H1 (cell line): ENCODE results near the gene DAZAP1. TPM values are rescaled to one million over a fixed set of nuclear protein-coding genes. Genes with fewer than 3 reads are reported as not detected.

ENCODE experiments used
- CTCF ChIA-PET: fragments of 300-600 bp; sonication (Branson Sonifier 250); formaldehyde crosslinking; loops from one replicate; lab custom pipeline; 2021; ENCODE audit not compliant: partially characterized antibody; lab: Charles Lee
- POLR2A ChIA-PET: fragments of 300-600 bp; sonication (Branson Sonifier 250); formaldehyde crosslinking; loops from one replicate; lab custom pipeline; 2021; ENCODE audit warnings: inconsistent platforms; ENCODE audit not compliant: partially characterized antibody; lab: Charles Lee
- DNase-seq, 2 experiments: peaks; one replicate each; pipeline versions ENCODE4 v3.0.0 to v3.0.0-alpha.2; 2010 to 2022; ENCODE audit warnings: low spot score in 2 of 2, low read depth in 1 of 2, mixed read lengths in 1 of 2
- FAIRE-seq: peaks from 2 replicates; lab custom pipeline; 2011; peaks lifted over from hg19 to GRCh38; lab: Jason Lieb, UNC
- H2AFZ ChIP-seq: 2 replicates; pipeline ENCODE4 v1.8.1; 2012; ENCODE audit warnings: low read length, inconsistent platforms
- H2AK5ac ChIP-seq: 2 replicates; pipeline ENCODE4 v1.6.1; 2013; ENCODE audit warnings: low read depth, low read length
- H2BK120ac ChIP-seq: replicated peaks from 2 replicates; pipeline ENCODE3; 2013; ENCODE audit warnings: low read depth, low read length, inconsistent platforms
- H2BK12ac ChIP-seq: 2 replicates; pipeline ENCODE4 v1.6.1; 2013; ENCODE audit warnings: low read depth, low read length
- H2BK15ac ChIP-seq: 2 replicates; pipeline ENCODE4 v1.6.1; 2013; ENCODE audit warnings: low read length
- H2BK20ac ChIP-seq: 2 replicates; pipeline ENCODE4 v1.6.1; 2013; ENCODE audit warnings: low read length
- H2BK5ac ChIP-seq: 2 replicates; pipeline ENCODE4 v1.6.1; 2013; ENCODE audit warnings: low read depth, low read length
- H3K14ac ChIP-seq: 2 replicates; pipeline ENCODE4 v1.6.1; 2013; ENCODE audit warnings: inconsistent platforms; ENCODE audit not compliant: insufficient read length
- H3K18ac ChIP-seq: 2 replicates; pipeline ENCODE4 v1.6.1; 2013; ENCODE audit warnings: low read length; ENCODE audit errors: extremely low read depth
- H3K23ac ChIP-seq: 2 replicates; pipeline ENCODE4 v1.6.1; 2013; ENCODE audit warnings: inconsistent platforms; ENCODE audit not compliant: insufficient read length
- H3K23me2 ChIP-seq: 2 replicates; pipeline ENCODE4 v1.6.1; 2013; ENCODE audit warnings: low read depth, low read length
- H3K27ac ChIP-seq: 2 replicates; pipeline ENCODE4 v1.6.1; 2011; ENCODE audit warnings: low read depth, low read length, inconsistent platforms
- H3K27me3 ChIP-seq, 4 experiments: replicated peaks in 1 of 4; 1 replicate in 1 of 4; 2 replicates in 3 of 4; pipeline versions ENCODE4 v1.6.1 to v1.8.1; 2011 to 2013; ENCODE audit warnings: low read length in 3 of 4, mild to moderate bottlenecking in 3 of 4, inconsistent platforms in 2 of 4, mixed read lengths in 2 of 4, moderate library complexity in 1 of 4; ENCODE audit not compliant: control insufficient read depth in 3 of 4, insufficient read depth in 3 of 4; ENCODE audit errors: extremely low read depth in 1 of 4
- H3K36me3 ChIP-seq, 4 experiments: 2 replicates each; pipeline versions ENCODE4 v1.6.1 to v1.8.1; 2011 to 2013; ENCODE audit warnings: mild to moderate bottlenecking in 4 of 4, low read length in 3 of 4, moderate library complexity in 2 of 4, control low read depth in 1 of 4, inconsistent platforms in 1 of 4; ENCODE audit not compliant: insufficient read depth in 4 of 4, control insufficient read depth in 2 of 4
- H3K4ac ChIP-seq: replicated peaks from 2 replicates; pipeline ENCODE3; 2013; ENCODE audit warnings: low read length, low read depth, mixed read lengths, inconsistent platforms; ENCODE audit not compliant: insufficient read length
- H3K4me1 ChIP-seq, 4 experiments: replicated peaks in 1 of 4; 1 replicate in 1 of 4; 2 replicates in 3 of 4; pipeline versions ENCODE4 v1.6.1 to v1.8.1; 2011 to 2013; ENCODE audit warnings: low read length in 3 of 4, inconsistent platforms in 2 of 4, mixed read lengths in 1 of 4; ENCODE audit not compliant: insufficient read depth in 4 of 4, control insufficient read depth in 3 of 4
- H3K4me2 ChIP-seq, 2 experiments: 2 replicates each; pipeline versions ENCODE4 v1.6.1 to v1.8.1; 2011 to 2013; ENCODE audit warnings: low read depth in 2 of 2, low read length in 2 of 2, control low read depth in 1 of 2, inconsistent platforms in 1 of 2, mild to moderate bottlenecking in 1 of 2; ENCODE audit not compliant: insufficient read depth in 1 of 2
- H3K4me3 ChIP-seq, 4 experiments: fragments of 200-600, 300-600 bp in 1 of 4; sonication (generic), shearing (Covaris generic), sonication (Bioruptor Twin) in 1 of 4; 2 replicates each; pipeline versions ENCODE4 v1.5.1 to v1.8.1; 2011 to 2016; ENCODE audit warnings: low read length in 4 of 4, low read depth in 3 of 4, control low read depth in 2 of 4, inconsistent platforms in 2 of 4, mild to moderate bottlenecking in 2 of 4, mixed read lengths in 1 of 4, moderate library complexity in 1 of 4; ENCODE audit not compliant: insufficient read depth in 2 of 4; ENCODE audit errors: extremely low read depth in 1 of 4
- H3K56ac ChIP-seq: replicated peaks from 2 replicates; pipeline ENCODE3; 2013; ENCODE audit warnings: low read depth, mild to moderate bottlenecking, mixed read lengths, low read length, inconsistent platforms; ENCODE audit not compliant: insufficient read length
- H3K79me1 ChIP-seq: 2 replicates; pipeline ENCODE4 v1.6.1; 2013; ENCODE audit warnings: low read depth, low read length, control low read depth
- H3K79me2 ChIP-seq, 2 experiments: 2 replicates each; pipeline versions ENCODE4 v1.6.1 to v1.8.1; 2012 to 2013; ENCODE audit warnings: low read length in 2 of 2, mild to moderate bottlenecking in 2 of 2, inconsistent platforms in 1 of 2; ENCODE audit not compliant: insufficient read depth in 2 of 2, control insufficient read depth in 1 of 2
- H3K9ac ChIP-seq, 4 experiments: replicated peaks in 1 of 4; 1 replicate in 1 of 4; 2 replicates in 3 of 4; pipeline versions ENCODE4 v1.6.1 to v1.8.1; 2011 to 2013; ENCODE audit warnings: low read depth in 3 of 4, low read length in 3 of 4, control low read depth in 2 of 4, mild to moderate bottlenecking in 2 of 4, moderate library complexity in 2 of 4, inconsistent platforms in 1 of 4; ENCODE audit errors: extremely low read depth in 1 of 4
- H3K9me3 ChIP-seq, 2 experiments: 2 replicates each; pipeline versions ENCODE4 v1.6.1 to v1.8.1; 2012 to 2013; ENCODE audit warnings: mild to moderate bottlenecking in 2 of 2, moderate library complexity in 2 of 2, control low read depth in 1 of 2, inconsistent platforms in 1 of 2, low read depth in 1 of 2, low read length in 1 of 2, mixed read lengths in 1 of 2; ENCODE audit not compliant: insufficient read depth in 2 of 2
- H4K20me1 ChIP-seq, 2 experiments: replicated peaks in 1 of 2; 2 replicates each; pipeline versions ENCODE3 to v1.8.1; 2011 to 2013; ENCODE audit warnings: inconsistent platforms in 2 of 2, low read length in 2 of 2, mild to moderate bottlenecking in 1 of 2; ENCODE audit not compliant: insufficient read depth in 2 of 2, control insufficient read depth in 1 of 2
- H4K5ac ChIP-seq: 2 replicates; pipeline ENCODE4 v1.6.1; 2013; ENCODE audit warnings: low read length, low read depth, mixed read lengths, inconsistent platforms; ENCODE audit not compliant: insufficient read length
- H4K8ac ChIP-seq: 2 replicates; pipeline ENCODE4 v1.8.0; 2013; ENCODE audit warnings: mild to moderate bottlenecking, moderate library complexity, low read length, inconsistent platforms; ENCODE audit not compliant: insufficient read depth; ENCODE audit errors: extremely low read depth
- H4K91ac ChIP-seq: replicated peaks from 2 replicates; pipeline ENCODE3; 2013; ENCODE audit warnings: low read length, mixed read lengths, inconsistent platforms; ENCODE audit not compliant: insufficient read length
- CBX5 ChIP-seq: fragments of 300-800, 300-1000 bp; sonication (generic); IDR thresholded peaks from 2 replicates; pipeline ENCODE4 v1.7.1; 2016; ENCODE audit warnings: antibody characterized with exemption, low read length, low read depth
- E2F6 ChIP-seq: IDR thresholded peaks from 2 replicates; pipeline ENCODE4 v1.6.1; 2012; ENCODE audit warnings: inconsistent platforms
- EGR1 ChIP-seq: IDR thresholded peaks from 2 replicates; pipeline ENCODE4 v1.6.1; 2011; ENCODE audit warnings: low read depth, low read length, borderline replicate concordance
- HDAC2 ChIP-seq, 2 experiments: fragments of 300-600 bp in 1 of 2; sonication (generic) in 1 of 2; IDR thresholded peaks; 2 replicates each; pipeline ENCODE4 v1.6.1; 2011 to 2012; ENCODE audit warnings: low read depth in 2 of 2, low read length in 2 of 2, mild to moderate bottlenecking in 2 of 2, moderate library complexity in 2 of 2, borderline replicate concordance in 1 of 2, inconsistent platforms in 1 of 2
- JUN ChIP-seq: IDR thresholded peaks from 2 replicates; pipeline ENCODE4 v1.6.1; 2011; ENCODE audit warnings: low read depth, mild to moderate bottlenecking, improper control_type of control experiment, low read length
- MAX ChIP-seq: IDR thresholded peaks from 2 replicates; pipeline ENCODE4 v1.6.1; 2012; ENCODE audit warnings: inconsistent platforms
- NANOG ChIP-seq: IDR thresholded peaks from 2 replicates; pipeline ENCODE4 v1.6.1; 2011; ENCODE audit warnings: low read length, low read depth, mild to moderate bottlenecking, inconsistent platforms; ENCODE audit not compliant: insufficient read depth, poor library complexity, severe bottlenecking
- POLR2A ChIP-seq, 2 experiments: IDR thresholded peaks; 1 replicate in 1 of 2; 2 replicates in 1 of 2; pipeline ENCODE4 v1.6.1; 2011; ENCODE audit warnings: low read depth in 2 of 2, low read length in 2 of 2, mild to moderate bottlenecking in 2 of 2; ENCODE audit errors: control extremely low read depth in 1 of 2
- SIRT6 ChIP-seq: IDR thresholded peaks from one replicate; pipeline ENCODE4 v1.7.1; 2012; ENCODE audit warnings: low read length, inconsistent platforms
- SP4 ChIP-seq: IDR thresholded peaks from 2 replicates; pipeline ENCODE4 v1.6.1; 2012; ENCODE audit warnings: low read length, inconsistent platforms
- TAF7 ChIP-seq: optimal IDR thresholded peaks from 2 replicates; pipeline ENCODE3; 2011; ENCODE audit warnings: low read depth, mild to moderate bottlenecking, inconsistent platforms, low read length, moderate library complexity, borderline replicate concordance
- WGBS, 2 experiments: shearing (Covaris generic) in 1 of 2; methylation state at CpG; one replicate each; pipeline versions ENCODE4 v1.1.6 to v1.1.7; 2013 to 2015; ENCODE audit warnings: low lambda C conversion rate in 2 of 2, mixed read lengths in 2 of 2, inconsistent platforms in 1 of 2, low coverage in 1 of 2, missing lambda C conversion rate in 1 of 2; ENCODE audit not compliant: insufficient replicate concordance in 2 of 2, insufficient coverage in 1 of 2, insufficient read length in 1 of 2; ENCODE audit errors: extremely low coverage in 1 of 2, missing lambda C conversion rate in 1 of 2; 5-methylcytosine and 5-hydroxymethylcytosine counted together
- polyA plus RNA-seq, 7 experiments: library from polyadenylated mRNA; depleted of rRNA in 3 of 7; stranded (reverse) in 5 of 7; unstranded in 2 of 7; fragments of >200 nt in 5 of 7; fragments of 200-250 nt in 2 of 7; gene quantifications; 1 replicate in 5 of 7; 2 replicates in 1 of 7; 4 replicates in 1 of 7; pipeline versions ENCODE4 v1.2.1 to v1.2.3, GENCODE V29; 2011 to 2013; ENCODE audit warnings: missing spikeins in 2 of 7, mixed read lengths in 2 of 7
- total RNA-seq: library from RNA; stranded (reverse); fragmentation: NEBNext Ultra II Directional; extraction: Animal tissue kit (Norgen Biotek cat#: 25700); gene quantifications from 2 replicates; pipeline ENCODE4 v1.2.1, GENCODE V29; 2021

DAZAP1 gene
- total and polyA plus RNA-seq, 2 of the 8 experiments (the other 6 are each of a cell fraction or from before 2014, with no cell fraction given): 79.6 to 341 TPM

- H3K14ac ChIP-seq: no peak overlapping the region
- WGBS, 2 experiments: 54% methylated on average over 35 of the region's 41 CpGs; no CpG with 5 or more reads in 1 of the 2 experiments
- no peaks in the 10 kb centered on the region for H3K79me1 ChIP-seq
- H3K79me2 ChIP-seq: no peaks in the 10 kb centered on the region
- CTCF ChIA-PET: interaction anchor here (0.6 to 5.5 kb wide), 18 partner anchors 8 to 80 kb away, joined by 3 to 53 read pairs (median 4); partner anchors contain the start of gene REEP6
- no peak overlapping the region; the same call in 1 of the 2 replicates for H2BK12ac ChIP-seq
- no peak overlapping the region for H4K8ac ChIP-seq
- H2BK5ac ChIP-seq: no peak overlapping the region
- no peak overlapping the region for H2AK5ac ChIP-seq
- H3K4ac ChIP-seq: no peak overlapping the region
- H2BK20ac ChIP-seq: no peak overlapping the region
- H2AFZ ChIP-seq: no peak overlapping the region
- H3K23me2 ChIP-seq: peaks cover 11% of the 10 kb centered on the region; the same call in 1 of the 2 replicates
- H3K9ac ChIP-seq: no peak overlapping the region
- no peak overlapping the region for H3K23ac ChIP-seq
- no peak overlapping the region for H4K91ac ChIP-seq
- H2BK15ac ChIP-seq: no peak overlapping the region
- no peak overlapping the region for H3K18ac ChIP-seq
- POLR2A ChIA-PET: interaction anchor here (0.7 to 5.5 kb wide), 14 partner anchors 9 to 395 kb away, joined by 3 to 72 read pairs (median 4); partner anchors contain the start of genes APC2, CIRBP and REEP6
- DNase-seq (peak in 1 of 2 experiments; percentile 63), FAIRE-seq (no peak)
- no peak overlapping the region for H3K27ac ChIP-seq
- H3K4me3 ChIP-seq: peak overlapping the region in 1 of 4 experiments; percentile 51; a peak in 2 of 8 replicates
- no peak overlapping the region for H3K56ac ChIP-seq
- no peak overlapping the region for H2BK120ac ChIP-seq
- H3K4me2 ChIP-seq: peak overlapping the region; percentile 68 to 86; a peak in 3 of 4 replicates
- H3K4me1 ChIP-seq: peaks cover 0 to 44% (median 22%) of the 10 kb centered on the region in 4 experiments; a peak in 5 of 7 replicates
- H4K5ac ChIP-seq: no peak overlapping the region
- H4K20me1 ChIP-seq: peaks cover 10 to 31% of the 10 kb centered on the region in 2 experiments
- H3K9me3 ChIP-seq: peaks cover 0 to 7% of the 10 kb centered on the region in 2 experiments; a peak in 1 of 4 replicates
- H3K36me3 ChIP-seq: peaks cover 0 to 41% (median 0%) of the 10 kb centered on the region in 4 experiments; a peak in 2 of 8 replicates
- H3K27me3 ChIP-seq: peaks cover 57 to 71% (median 70%) of the 10 kb centered on the region in 4 experiments
- TF ChIP-seq TAF7: no peak
- no peak for TF ChIP-seq CBX5
- 0 out of 4 replicates have a peak, but pooled peaks of 1 of the 2 experiments have one; percentile 10 for TF ChIP-seq HDAC2 (IDR thresholded peaks at IDR 0.05; ENCODE audit: borderline replicate concordance in 1 of 2, low read depth in 2 of 2, low read length in 2 of 2)
- TF ChIP-seq JUN: no peak
- TF ChIP-seq SP4: no peak
- no peak for TF ChIP-seq SIRT6
- no peak for TF ChIP-seq POLR2A (IDR thresholded peaks at IDR 0.05; ENCODE audit: control extremely low read depth in 1 of 2, low read depth in 2 of 2, low read length in 2 of 2)
- TF ChIP-seq MAX: peak; percentile 8; the same call in 1 of the 2 replicates
- TF ChIP-seq EGR1: no peak
- TF ChIP-seq E2F6: peak; percentile 50
- no peak for TF ChIP-seq NANOG
Measured at GRCh38 chr19:1466018-1466460, 58.7 kb downstream of the DAZAP1 start.
